K562 (cell line): Measurements from ENCODE around the gene GIPC3. TPM values are rescaled to one million over a fixed set of nuclear protein-coding genes. Genes with fewer than 3 reads are reported as not detected.

Experiments
- ASH1L ChIP-seq: fragments of 450-650 bp; IDR thresholded peaks from 2 replicates; pipeline ENCODE4 v1.6.1; 2018; ENCODE audit warnings: borderline replicate concordance, mild to moderate bottlenecking, low read depth; ENCODE audit not compliant: partially characterized antibody
- CAMTA2 ChIP-seq: fragments of 250-450 bp; sonication (Bioruptor Pico); conservative IDR thresholded peaks from 2 replicates; pipeline ENCODE4 v1.5.1; 2022
- HDAC8 ChIP-seq: fragments of 450-650 bp; IDR thresholded peaks from 2 replicates; pipeline ENCODE4 v1.6.1; 2016; ENCODE audit warnings: mild to moderate bottlenecking, missing genetic modification characterization, moderate library complexity, missing compliant biosample characterization
- KAT7 ChIP-seq: sonication (generic); formaldehyde crosslinking; IDR thresholded peaks from 2 replicates; pipeline ENCODE4 v1.8.0; 2022; ENCODE audit warnings: missing genetic modification reagents, mild to moderate bottlenecking, borderline replicate concordance
- KDM2B ChIP-seq: fragments of 250-450 bp; sonication (Bioruptor Pico); IDR thresholded peaks from 2 replicates; pipeline ENCODE4 v1.8.0; 2021; ENCODE audit warnings: mild to moderate bottlenecking, moderate library complexity
- KLF6 ChIP-seq: fragments of 250-450 bp; sonication (Bioruptor Pico); IDR thresholded peaks from 2 replicates; pipeline ENCODE4 v1.4.0; 2020; ENCODE audit warnings: mild to moderate bottlenecking, moderate library complexity, borderline replicate concordance
- LCOR ChIP-seq: sonication (generic); formaldehyde crosslinking; IDR thresholded peaks from 2 replicates; pipeline ENCODE4 v1.8.0; 2022; ENCODE audit warnings: mild to moderate bottlenecking, missing genetic modification reagents
- NR2F6 ChIP-seq: fragments of 450-650 bp; formaldehyde crosslinking; IDR thresholded peaks from 2 replicates; pipeline ENCODE4 v1.4.0; 2020; ENCODE audit warnings: mild to moderate bottlenecking
- NUFIP1 ChIP-seq: fragments of 450-650 bp; IDR thresholded peaks from 2 replicates; pipeline ENCODE4 v1.6.1; 2018; ENCODE audit not compliant: partially characterized antibody
- PPARD ChIP-seq: fragments of 250-450 bp; sonication (Bioruptor Pico); IDR thresholded peaks from 2 replicates; pipeline ENCODE4 v1.8.0; 2022; ENCODE audit warnings: inconsistent platforms, mild to moderate bottlenecking, moderate library complexity
- RBBP5 ChIP-seq: fragments of 200-600 bp; sonication (generic); IDR thresholded peaks from 2 replicates; pipeline ENCODE4 v1.6.1; 2012; ENCODE audit warnings: borderline replicate concordance, mild to moderate bottlenecking, low read length, control low read depth, inconsistent platforms; ENCODE audit not compliant: insufficient read depth, poor library complexity, severe bottlenecking
- SMAD4 ChIP-seq: fragments of 250-450 bp; sonication (Bioruptor Pico); conservative IDR thresholded peaks from 2 replicates; pipeline ENCODE4 v1.8.0; 2021; ENCODE audit warnings: inconsistent platforms, mild to moderate bottlenecking, moderate library complexity
- STAG1 ChIP-seq: sonication (generic); formaldehyde crosslinking; IDR thresholded peaks from 2 replicates; pipeline ENCODE4 v1.5.0; 2020; ENCODE audit warnings: missing genetic modification reagents, borderline replicate concordance
- TAF1 ChIP-seq: IDR thresholded peaks from 2 replicates; pipeline ENCODE4 v1.6.1; 2011; ENCODE audit warnings: mild to moderate bottlenecking, low read length, moderate library complexity; ENCODE audit not compliant: insufficient read depth, control insufficient read depth, severe bottlenecking; ENCODE audit errors: extremely low read depth
- TAF7 ChIP-seq: fragments of 450-650 bp; IDR thresholded peaks from 2 replicates; pipeline ENCODE4 v1.6.1; 2016; ENCODE audit warnings: missing genetic modification characterization, missing compliant biosample characterization
- WHSC1 ChIP-seq: IDR thresholded peaks from one replicate; pipeline ENCODE4 v1.6.1; 2012; ENCODE audit warnings: low read length, control low read depth, inconsistent platforms
- ZNF143 ChIP-seq: sonication (generic); formaldehyde crosslinking; IDR thresholded peaks from 2 replicates; pipeline ENCODE4 v1.9.0; 2022; ENCODE audit warnings: mild to moderate bottlenecking, missing genetic modification reagents
- ZNF764 ChIP-seq: fragments of 250-450 bp; sonication (Bioruptor Pico); IDR thresholded peaks from 2 replicates; pipeline ENCODE4 v1.4.0; 2020; ENCODE audit warnings: low read depth, mild to moderate bottlenecking, moderate library complexity
- polyA plus RNA-seq, 8 experiments: library from polyadenylated mRNA; depleted of rRNA in 4 of 8; stranded (reverse) in 5 of 8; unstranded in 3 of 8; fragments of >200 nt; fragmentation: Nextera tagmentation in 2 of 8; fragmentation: Illumina TruSeq in 1 of 8; extraction: Ambion mirVana in 2 of 8; extraction: Trizol in 1 of 8; gene quantifications; 2 replicates each; pipeline versions ENCODE4 v1.2.1 to v1.2.3, GENCODE V29; 2011 to 2014; ENCODE audit warnings: inconsistent platforms in 1 of 8, missing spikeins in 1 of 8
- total RNA-seq, 7 experiments: library from RNA; depleted of rRNA in 6 of 7; stranded (reverse); fragments of >200 nt in 6 of 7; fragmentation: Illumina TruSeq in 2 of 7; extraction: Trizol in 2 of 7; gene quantifications; 2 replicates each; pipeline versions ENCODE4 v1.2.1 to v1.2.3, GENCODE V29; 2011 to 2021; ENCODE audit warnings: low replicate concordance in 1 of 7
- TF ChIP-seq, protein P1 (sequence below), 2 experiments: IDR thresholded peaks; 2 replicates each; pipeline ENCODE4 v1.6.1; 2011; ENCODE audit warnings: borderline replicate concordance in 1 of 2, control low read depth in 1 of 2, low read depth in 1 of 2, low read length in 1 of 2, mild to moderate bottlenecking in 1 of 2, mixed read lengths in 1 of 2, moderate library complexity in 1 of 2; ENCODE audit not compliant: insufficient read depth in 1 of 2, insufficient read length in 1 of 2, poor library complexity in 1 of 2, severe bottlenecking in 1 of 2; ENCODE audit errors: extremely low read depth in 1 of 2
- TF ChIP-seq, protein P2 (sequence below): fragments of 250-450 bp; sonication (Bioruptor Pico); IDR thresholded peaks from 2 replicates; pipeline ENCODE4 v1.8.0; 2021; ENCODE audit warnings: moderate library complexity, mild to moderate bottlenecking, inconsistent platforms
- TF ChIP-seq, protein P3 (sequence below): sonication (generic); formaldehyde crosslinking; IDR thresholded peaks from 2 replicates; pipeline ENCODE4 v1.8.0; 2023; ENCODE audit warnings: missing genetic modification reagents, mild to moderate bottlenecking, borderline replicate concordance
- TF ChIP-seq, protein P4 (sequence below): fragments of 250-450 bp; sonication (Bioruptor Pico); IDR thresholded peaks from 2 replicates; pipeline ENCODE4 v1.6.1; 2021; ENCODE audit warnings: mild to moderate bottlenecking

Gene GIPC3
- total and polyA plus RNA-seq, 9 of the 15 experiments (the other 6 are each of a cell fraction or from before 2014, with no cell fraction given) = 0.03 to 3.6 (median 1.5) TPM; not detected in 1

DNA sequence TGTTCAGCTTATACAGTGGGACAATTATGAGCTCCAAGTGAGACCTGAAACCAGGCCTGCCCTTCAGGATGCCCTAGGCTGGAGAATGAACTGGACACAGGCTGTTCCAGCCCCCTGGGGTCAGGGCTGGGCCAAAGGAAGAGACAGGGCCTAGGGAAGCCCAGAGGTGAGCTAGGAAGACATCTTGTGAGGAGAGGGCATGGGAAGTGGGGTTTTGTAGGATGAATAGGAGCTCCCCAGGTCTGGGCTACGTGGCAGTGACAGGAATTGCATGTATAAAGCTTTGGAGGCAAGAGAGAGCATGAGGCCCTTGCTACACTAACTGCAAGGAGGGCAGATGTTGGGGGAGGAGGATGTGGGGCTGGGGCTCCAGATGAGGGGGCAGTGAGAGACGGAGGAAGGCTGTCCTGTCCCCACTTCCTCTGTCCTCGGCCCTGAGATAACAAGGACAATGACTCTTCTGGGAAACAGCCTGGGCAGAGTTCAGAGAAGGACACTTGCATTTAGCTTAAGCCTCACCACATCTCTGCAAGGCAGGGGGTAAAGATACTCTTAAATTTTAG, 22.9 kb downstream of the GIPC3 start (continued):
- TF ChIP-seq, protein P1, sequence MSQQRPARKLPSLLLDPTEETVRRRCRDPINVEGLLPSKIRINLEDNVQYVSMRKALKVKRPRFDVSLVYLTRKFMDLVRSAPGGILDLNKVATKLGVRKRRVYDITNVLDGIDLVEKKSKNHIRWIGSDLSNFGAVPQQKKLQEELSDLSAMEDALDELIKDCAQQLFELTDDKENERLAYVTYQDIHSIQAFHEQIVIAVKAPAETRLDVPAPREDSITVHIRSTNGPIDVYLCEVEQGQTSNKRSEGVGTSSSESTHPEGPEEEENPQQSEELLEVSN (IDR thresholded peaks at IDR 0.05; ENCODE audit: borderline replicate concordance in 1 of 2, extremely low read depth in 1 of 2, insufficient read depth in 1 of 2, insufficient read length in 1 of 2, low read depth in 1 of 2, low read length in 1 of 2, poor library complexity in 1 of 2, severe bottlenecking in 1 of 2) = peak in 1 of 2 experiments; percentile 58
- TF ChIP-seq ASH1L (no peak), TAF7 (0 out of 2 replicates have a peak, but pooled peaks have one; percentile 6), TAF1 (peak; percentile 16), PPARD (CRISPR knock-in tag) (no peak), STAG1 (CRISPR knock-in tag) (no peak), CAMTA2 (no peak), ZNF143 (CRISPR knock-in tag) (no peak), RBBP5 (peak; percentile 33), SMAD4 (CRISPR knock-in tag) (peak; percentile 63), NUFIP1 (no peak), KLF6 (CRISPR knock-in tag) (no peak), NR2F6 (CRISPR knock-in tag) (no peak), KAT7 (CRISPR knock-in tag) (no peak), LCOR (CRISPR knock-in tag) (no peak), WHSC1 (no peak), KDM2B (no peak), HDAC8 (tag) (no peak), ZNF764 (CRISPR knock-in tag) (no peak)
- TF ChIP-seq, protein P2, sequence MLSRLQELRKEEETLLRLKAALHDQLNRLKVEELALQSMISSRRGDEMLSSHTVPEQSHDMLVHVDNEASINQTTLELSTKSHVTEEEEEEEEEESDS (CRISPR knock-in tag) = no peak
- TF ChIP-seq, protein P3, sequence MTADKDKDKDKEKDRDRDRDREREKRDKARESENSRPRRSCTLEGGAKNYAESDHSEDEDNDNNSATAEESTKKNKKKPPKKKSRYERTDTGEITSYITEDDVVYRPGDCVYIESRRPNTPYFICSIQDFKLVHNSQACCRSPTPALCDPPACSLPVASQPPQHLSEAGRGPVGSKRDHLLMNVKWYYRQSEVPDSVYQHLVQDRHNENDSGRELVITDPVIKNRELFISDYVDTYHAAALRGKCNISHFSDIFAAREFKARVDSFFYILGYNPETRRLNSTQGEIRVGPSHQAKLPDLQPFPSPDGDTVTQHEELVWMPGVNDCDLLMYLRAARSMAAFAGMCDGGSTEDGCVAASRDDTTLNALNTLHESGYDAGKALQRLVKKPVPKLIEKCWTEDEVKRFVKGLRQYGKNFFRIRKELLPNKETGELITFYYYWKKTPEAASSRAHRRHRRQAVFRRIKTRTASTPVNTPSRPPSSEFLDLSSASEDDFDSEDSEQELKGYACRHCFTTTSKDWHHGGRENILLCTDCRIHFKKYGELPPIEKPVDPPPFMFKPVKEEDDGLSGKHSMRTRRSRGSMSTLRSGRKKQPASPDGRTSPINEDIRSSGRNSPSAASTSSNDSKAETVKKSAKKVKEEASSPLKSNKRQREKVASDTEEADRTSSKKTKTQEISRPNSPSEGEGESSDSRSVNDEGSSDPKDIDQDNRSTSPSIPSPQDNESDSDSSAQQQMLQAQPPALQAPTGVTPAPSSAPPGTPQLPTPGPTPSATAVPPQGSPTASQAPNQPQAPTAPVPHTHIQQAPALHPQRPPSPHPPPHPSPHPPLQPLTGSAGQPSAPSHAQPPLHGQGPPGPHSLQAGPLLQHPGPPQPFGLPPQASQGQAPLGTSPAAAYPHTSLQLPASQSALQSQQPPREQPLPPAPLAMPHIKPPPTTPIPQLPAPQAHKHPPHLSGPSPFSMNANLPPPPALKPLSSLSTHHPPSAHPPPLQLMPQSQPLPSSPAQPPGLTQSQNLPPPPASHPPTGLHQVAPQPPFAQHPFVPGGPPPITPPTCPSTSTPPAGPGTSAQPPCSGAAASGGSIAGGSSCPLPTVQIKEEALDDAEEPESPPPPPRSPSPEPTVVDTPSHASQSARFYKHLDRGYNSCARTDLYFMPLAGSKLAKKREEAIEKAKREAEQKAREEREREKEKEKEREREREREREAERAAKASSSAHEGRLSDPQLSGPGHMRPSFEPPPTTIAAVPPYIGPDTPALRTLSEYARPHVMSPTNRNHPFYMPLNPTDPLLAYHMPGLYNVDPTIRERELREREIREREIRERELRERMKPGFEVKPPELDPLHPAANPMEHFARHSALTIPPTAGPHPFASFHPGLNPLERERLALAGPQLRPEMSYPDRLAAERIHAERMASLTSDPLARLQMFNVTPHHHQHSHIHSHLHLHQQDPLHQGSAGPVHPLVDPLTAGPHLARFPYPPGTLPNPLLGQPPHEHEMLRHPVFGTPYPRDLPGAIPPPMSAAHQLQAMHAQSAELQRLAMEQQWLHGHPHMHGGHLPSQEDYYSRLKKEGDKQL (CRISPR knock-in tag) = no peak
- TF ChIP-seq, protein P4, sequence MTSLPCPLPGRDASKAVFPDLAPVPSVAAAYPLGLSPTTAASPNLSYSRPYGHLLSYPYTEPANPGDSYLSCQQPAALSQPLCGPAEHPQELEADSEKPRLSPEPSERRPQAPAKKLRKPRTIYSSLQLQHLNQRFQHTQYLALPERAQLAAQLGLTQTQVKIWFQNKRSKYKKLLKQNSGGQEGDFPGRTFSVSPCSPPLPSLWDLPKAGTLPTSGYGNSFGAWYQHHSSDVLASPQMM (CRISPR knock-in tag) = no peak
